Measurements from ENCODE around the gene TMEM139. TPM values are rescaled to one million over a fixed set of nuclear protein-coding genes. Genes with fewer than 3 reads are reported as not detected.
"Not testable (repeated sequence)": the region's sequence is repeated elsewhere in the genome, so short reads cannot be mapped to it uniquely, and the experiment has no call there.

The TMEM139 gene
- total RNA-seq, 1 donor from 2014 or later, result 0.47 TPM

DNA sequence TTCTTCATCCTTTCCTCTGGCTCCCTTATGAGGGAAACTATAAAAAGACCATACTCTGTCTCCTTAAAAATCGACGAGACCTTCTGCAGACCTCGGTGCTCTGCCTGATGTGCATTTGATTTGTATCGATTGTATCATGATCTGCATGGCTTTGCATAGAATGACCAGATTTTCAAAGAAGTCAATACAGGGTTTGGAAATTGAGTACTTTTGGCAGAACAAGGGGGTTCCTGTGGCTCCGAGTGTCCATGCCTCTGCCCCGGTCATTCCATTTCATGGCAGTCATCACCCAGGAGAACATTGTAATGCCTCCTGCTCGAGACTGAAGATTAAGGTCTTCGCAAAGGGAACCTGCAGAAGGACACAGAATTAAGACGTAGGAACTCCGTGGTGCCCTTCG, 4.1 kb downstream of the TMEM139 start:
- TF ChIP-seq, protein P1, sequence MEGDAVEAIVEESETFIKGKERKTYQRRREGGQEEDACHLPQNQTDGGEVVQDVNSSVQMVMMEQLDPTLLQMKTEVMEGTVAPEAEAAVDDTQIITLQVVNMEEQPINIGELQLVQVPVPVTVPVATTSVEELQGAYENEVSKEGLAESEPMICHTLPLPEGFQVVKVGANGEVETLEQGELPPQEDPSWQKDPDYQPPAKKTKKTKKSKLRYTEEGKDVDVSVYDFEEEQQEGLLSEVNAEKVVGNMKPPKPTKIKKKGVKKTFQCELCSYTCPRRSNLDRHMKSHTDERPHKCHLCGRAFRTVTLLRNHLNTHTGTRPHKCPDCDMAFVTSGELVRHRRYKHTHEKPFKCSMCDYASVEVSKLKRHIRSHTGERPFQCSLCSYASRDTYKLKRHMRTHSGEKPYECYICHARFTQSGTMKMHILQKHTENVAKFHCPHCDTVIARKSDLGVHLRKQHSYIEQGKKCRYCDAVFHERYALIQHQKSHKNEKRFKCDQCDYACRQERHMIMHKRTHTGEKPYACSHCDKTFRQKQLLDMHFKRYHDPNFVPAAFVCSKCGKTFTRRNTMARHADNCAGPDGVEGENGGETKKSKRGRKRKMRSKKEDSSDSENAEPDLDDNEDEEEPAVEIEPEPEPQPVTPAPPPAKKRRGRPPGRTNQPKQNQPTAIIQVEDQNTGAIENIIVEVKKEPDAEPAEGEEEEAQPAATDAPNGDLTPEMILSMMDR (IDR thresholded peaks at IDR 0.05), result no peak
- intact Hi-C loops (cut with micrococcal nuclease), result loop anchor here (1.0 to 10.0 kb wide), 10 partner anchors 16 to 1546 kb away; partner anchors contain the start of genes EPHB6, GSTK1, TCAF1 and TPK1
- Mint-ChIP-seq H3K36me3 (ENCODE audit: low read depth) (peaks cover 38% of the 10 kb centered on the region), H3K27ac (peak overlapping the region; percentile 88), H3K4me3 (peak overlapping the region; percentile 96), H3K4me1 (peaks cover 48% of the 10 kb centered on the region), H3K27me3 (no peaks in the 10 kb centered on the region), H3K9me3 (no peaks in the 10 kb centered on the region)
- DNase-seq, result no peak
- CTCF ChIA-PET, result no interaction called here
- POLR2A ChIA-PET, result interaction anchor here (0.7 to 1.6 kb wide), 8 partner anchors 9 to 613 kb away, joined by 3 to 23 read pairs (median 4); partner anchors contain the start of gene TCAF1
- no peak for ATAC-seq (ENCODE audit: low read depth)

DNA sequence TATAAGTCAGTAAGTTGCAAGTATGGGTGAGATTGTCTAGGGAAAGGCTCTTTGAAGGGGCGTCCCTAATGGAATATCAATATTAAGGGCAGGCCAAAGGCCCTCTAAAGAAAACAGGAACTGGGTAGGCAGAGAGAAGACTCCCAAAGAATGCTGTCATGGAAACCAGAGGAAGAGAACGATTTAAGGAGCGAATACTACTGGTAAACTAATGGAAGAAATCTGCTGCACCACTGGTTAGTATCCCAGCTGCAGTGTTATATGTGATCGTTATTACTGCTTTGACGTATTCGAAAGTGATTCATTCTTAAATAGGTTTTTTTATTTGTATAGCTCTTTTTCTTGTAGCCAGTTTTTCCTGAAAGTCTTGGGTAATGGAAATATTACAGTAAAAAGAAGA, 4.7 kb downstream of the TMEM139 start:
- Mint-ChIP-seq H3K9me3 (no peaks in the 10 kb centered on the region), H3K4me1 (peaks cover 48% of the 10 kb centered on the region), H3K4me3 (peak overlapping the region; percentile 96), H3K36me3 (ENCODE audit: low read depth) (peaks cover 44% of the 10 kb centered on the region), H3K27me3 (no peaks in the 10 kb centered on the region), H3K27ac (peak overlapping the region; percentile 88)
- intact Hi-C loops (cut with micrococcal nuclease), result loop anchor here (2.0 to 10.0 kb wide), 5 partner anchors 15 to 1545 kb away; partner anchors contain the start of genes EPHB6, TCAF1 and TPK1
- DNase-seq, result no peak
- CTCF ChIA-PET, result interaction anchor here (0.7 to 0.8 kb wide), 2 partner anchors 12 to 49 kb away, joined by 3 to 4 read pairs; no protein-coding TSS in a partner anchor
- POLR2A ChIA-PET, result interaction anchor here (0.6 to 1.0 kb wide), 2 partner anchors 26 to 91 kb away, joined by 3 to 4 read pairs; partner anchors contain the start of gene GSTK1
- TF ChIP-seq, protein P1 (IDR thresholded peaks at IDR 0.05), result no peak
- no peak for ATAC-seq (ENCODE audit: low read depth)

DNA sequence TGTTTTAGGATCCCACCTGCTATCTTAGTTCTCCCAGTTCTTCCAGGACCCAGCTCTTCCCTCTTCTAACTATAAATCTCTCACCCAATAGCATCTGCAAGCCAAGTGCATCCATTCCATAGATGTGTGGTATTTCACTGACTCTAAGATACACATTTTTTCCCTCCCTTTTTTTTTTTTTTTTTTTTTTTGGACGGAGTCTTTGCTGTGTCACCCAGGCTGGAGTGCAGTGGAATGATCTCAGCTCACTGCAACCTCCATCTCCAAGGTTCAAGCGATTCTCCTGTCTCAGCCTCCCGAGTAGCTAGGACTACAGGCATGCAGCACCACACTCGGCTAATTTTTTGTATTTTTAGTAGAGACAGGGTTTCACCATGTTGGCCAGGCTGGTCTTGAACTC, 5.1 kb downstream of the TMEM139 start:
- peaks cover 48% of the 10 kb centered on the region for H3K36me3 Mint-ChIP-seq (ENCODE audit: low read depth)
- H3K27ac Mint-ChIP-seq, result peak overlapping the region; percentile 88
- DNase-seq; ATAC-seq (ENCODE audit: low read depth); H3K9me3 Mint-ChIP-seq; H3K27me3 Mint-ChIP-seq: not testable (repeated sequence)
- intact Hi-C loops (cut with micrococcal nuclease), result loop anchor here (2.0 to 10.0 kb wide), 5 partner anchors 15 to 1545 kb away; partner anchors contain the start of genes EPHB6, TCAF1 and TPK1
- POLR2A ChIA-PET, result interaction anchor here (0.6 to 1.0 kb wide), 4 partner anchors 27 to 106 kb away, joined by 3 to 9 read pairs (median 4); partner anchors contain the start of gene GSTK1
- H3K4me1 Mint-ChIP-seq, result peaks cover 46% of the 10 kb centered on the region
- H3K4me3 Mint-ChIP-seq, result peak overlapping the region; percentile 96
- CTCF ChIA-PET, result interaction anchor here (0.7 to 0.8 kb wide), 2 partner anchors 11 to 49 kb away, joined by 3 to 4 read pairs; no protein-coding TSS in a partner anchor

DNA sequence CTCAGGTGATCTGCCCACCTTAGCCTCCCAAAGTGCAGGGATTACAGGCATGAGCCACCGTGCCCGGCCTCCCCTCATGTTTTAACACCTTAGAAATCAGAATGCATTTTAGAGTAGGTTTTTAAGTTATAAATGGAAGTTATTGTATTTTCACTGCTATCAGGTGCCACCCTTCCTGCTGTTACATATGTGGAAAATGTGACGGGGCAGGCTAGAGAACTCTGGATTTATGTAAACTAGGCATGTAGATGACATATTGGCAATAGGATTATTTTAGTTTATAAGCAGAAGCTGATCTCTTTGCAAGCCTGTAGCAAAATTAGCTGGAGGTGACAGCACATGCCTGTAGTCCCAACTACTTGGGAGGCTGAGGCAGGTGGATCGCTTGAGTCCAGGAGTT, 5.5 kb downstream of the TMEM139 start:
- Mint-ChIP-seq H3K4me3 (peak overlapping the region; percentile 96), H3K36me3 (ENCODE audit: low read depth) (peaks cover 53% of the 10 kb centered on the region), H3K4me1 (peaks cover 48% of the 10 kb centered on the region), H3K27ac (no peak overlapping the region), H3K9me3 (no peaks in the 10 kb centered on the region), H3K27me3 (no peaks in the 10 kb centered on the region)
- intact Hi-C loops (cut with micrococcal nuclease), result no loop called here
- CTCF ChIA-PET, result no interaction called here
- POLR2A ChIA-PET, result interaction anchor here (0.6 to 0.7 kb wide), 2 partner anchors 85 to 106 kb away, joined by 4 to 9 read pairs; no protein-coding TSS in a partner anchor
- TF ChIP-seq, protein P1 (IDR thresholded peaks at IDR 0.05), result no peak
- ATAC-seq (ENCODE audit: low read depth), result no peak
- no peak for DNase-seq

DNA sequence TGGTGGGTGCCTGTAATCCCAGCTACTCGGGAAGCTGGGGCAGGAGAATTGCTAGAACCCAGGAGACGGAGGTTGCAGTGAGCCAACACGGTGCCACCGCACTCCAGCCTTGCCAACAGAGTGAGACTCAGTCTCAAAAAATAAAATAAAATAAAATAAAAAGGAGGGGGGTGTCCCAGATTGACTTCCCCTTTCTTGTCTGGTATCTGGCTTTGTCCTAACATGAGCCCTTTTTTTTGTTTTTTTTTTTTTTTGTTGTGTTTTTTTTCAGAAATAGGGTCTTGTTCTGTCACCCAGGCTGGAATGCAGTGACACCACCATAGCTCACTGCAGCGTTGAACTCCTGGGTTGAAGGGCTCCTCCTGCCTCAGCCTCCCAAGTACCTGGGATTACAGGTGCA, 8.1 kb downstream of the TMEM139 start:
- no peaks in the 10 kb centered on the region for H3K9me3 Mint-ChIP-seq
- ChIA-PET POLR2A (no interaction called here), CTCF (interaction anchor here (1.4 kb wide), 1 partner anchor 52 kb away, joined by 4 read pairs; no protein-coding TSS in a partner anchor)
- no peak for ATAC-seq (ENCODE audit: low read depth)
- peaks cover 57% of the 10 kb centered on the region for H3K4me1 Mint-ChIP-seq
- DNase-seq, result no peak
- H3K27me3 Mint-ChIP-seq, result no peaks in the 10 kb centered on the region
- peaks cover 75% of the 10 kb centered on the region for H3K36me3 Mint-ChIP-seq (ENCODE audit: low read depth)
- H3K4me3 Mint-ChIP-seq, result no peak overlapping the region
- intact Hi-C loops (cut with micrococcal nuclease), result no loop called here
- TF ChIP-seq, protein P1 (IDR thresholded peaks at IDR 0.05), result no peak
- H3K27ac Mint-ChIP-seq, result no peak overlapping the region

Data from activated B cell treated with CpG ODN at 0.5 μM for 24 hours (primary cell).